ENCODE results near the gene C18orf54.

DNA sequence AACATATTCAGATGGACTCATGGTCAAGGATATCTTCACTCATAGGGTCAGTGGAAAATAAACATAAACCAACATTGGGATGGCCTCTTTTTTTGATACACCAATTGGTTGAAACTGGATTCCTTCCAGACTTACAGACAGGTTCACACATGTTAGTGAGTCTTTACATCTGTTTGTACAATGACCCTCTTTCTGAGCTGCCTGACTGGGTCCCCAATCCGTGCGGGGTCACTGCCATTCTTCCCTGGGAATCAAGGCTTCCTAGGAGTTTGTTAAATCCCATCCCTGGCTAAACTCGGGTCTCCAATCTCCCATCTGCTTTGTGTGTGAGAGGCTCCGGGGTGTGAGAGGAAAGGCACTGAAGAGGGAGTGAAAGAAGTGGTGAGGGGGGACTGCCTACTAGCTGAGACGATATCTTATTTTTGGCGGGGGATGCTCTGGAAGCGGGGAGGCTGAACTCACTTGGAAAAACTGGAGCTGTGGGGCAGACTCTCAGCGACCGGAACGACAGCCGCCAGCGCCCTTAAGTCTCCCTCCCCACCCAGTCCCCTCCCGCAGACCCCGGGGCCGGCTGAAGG, 535 bp upstream of the C18orf54 start:
- TF ChIP-seq CTCF (IDR thresholded peaks at IDR 0.05) = no peak
- no peak for TF ChIP-seq POLR2A (IDR thresholded peaks at IDR 0.05)
- TF ChIP-seq POLR2AphosphoS5 (IDR thresholded peaks at IDR 0.05) = no peak
